Measurements from ENCODE around the gene FOXJ2.
A peak's percentile ranks its signal among the peaks of the same experiment; 100 is the strongest.
"Not testable (repeated sequence)": the region's sequence is repeated elsewhere in the genome, so short reads cannot be mapped to it uniquely, and the experiment has no call there.

The FOXJ2 gene

GRCh38 chr12:8028267-8028666 lies 4.2 kb upstream of the FOXJ2 start:
- no peaks in the 10 kb centered on the region for H3K9me3 ChIP-seq (ENCODE audit: control insufficient read depth in 2 of 2, low read length in 2 of 2)
- no peak overlapping the region for H3K27ac ChIP-seq (ENCODE audit: low read depth in 2 of 2, low read length in 2 of 2)
- H3K36me3 ChIP-seq (ENCODE audit: control insufficient read depth in 2 of 2, insufficient read depth in 2 of 2, low read length in 2 of 2) = no peaks in the 10 kb centered on the region
- peaks cover 6 to 7% of the 10 kb centered on the region in 2 donors for H3K4me1 ChIP-seq (ENCODE audit: control insufficient read depth in 2 of 2, insufficient read depth in 2 of 2, low read length in 2 of 2)
- no peak overlapping the region for H3K9ac ChIP-seq (ENCODE audit: low read depth in 1 of 2, low read length in 2 of 2)
- H3K4me3 ChIP-seq (ENCODE audit: low read length in 2 of 2) = no peak overlapping the region
- no peaks in the 10 kb centered on the region for H3K27me3 ChIP-seq (ENCODE audit: control insufficient read depth in 2 of 2, insufficient read depth in 2 of 2, low read length in 2 of 2)

- H3K4me1 ChIP-seq (ENCODE audit: control insufficient read depth in 2 of 2, insufficient read depth in 2 of 2, low read length in 2 of 2) = peaks cover 24 to 25% of the 10 kb centered on the region in 2 donors
These were observed 2.3 kb upstream of the FOXJ2 start for GRCh38 chr12:8030189-8030588.

GRCh38 chr12:8031017-8031416 lies 1.5 kb upstream of the FOXJ2 start:
- H3K4me3 ChIP-seq (ENCODE audit: low read length in 2 of 2); H3K27ac ChIP-seq (ENCODE audit: low read depth in 2 of 2, low read length in 2 of 2); H3K9ac ChIP-seq (ENCODE audit: low read depth in 1 of 2, low read length in 2 of 2); H3K9me3 ChIP-seq (ENCODE audit: control insufficient read depth in 2 of 2, low read length in 2 of 2); H3K36me3 ChIP-seq (ENCODE audit: control insufficient read depth in 2 of 2, insufficient read depth in 2 of 2, low read length in 2 of 2); H3K27me3 ChIP-seq (ENCODE audit: control insufficient read depth in 2 of 2, insufficient read depth in 2 of 2, low read length in 2 of 2): not testable (repeated sequence)
- peaks cover 26 to 28% of the 10 kb centered on the region in 2 donors for H3K4me1 ChIP-seq (ENCODE audit: control insufficient read depth in 2 of 2, insufficient read depth in 2 of 2, low read length in 2 of 2)

More at GRCh38 chr12:8030189-8030588, 2.3 kb upstream of the FOXJ2 start:
- H3K9me3 ChIP-seq (ENCODE audit: control insufficient read depth in 2 of 2, low read length in 2 of 2) = no peaks in the 10 kb centered on the region
- H3K9ac ChIP-seq (ENCODE audit: low read depth in 1 of 2, low read length in 2 of 2) = no peak overlapping the region
- H3K27me3 ChIP-seq (ENCODE audit: control insufficient read depth in 2 of 2, insufficient read depth in 2 of 2, low read length in 2 of 2) = no peaks in the 10 kb centered on the region
- H3K4me3 ChIP-seq (ENCODE audit: low read length in 2 of 2) = no peak overlapping the region
- H3K27ac ChIP-seq (ENCODE audit: low read depth in 2 of 2, low read length in 2 of 2) = no peak overlapping the region
- H3K36me3 ChIP-seq (ENCODE audit: control insufficient read depth in 2 of 2, insufficient read depth in 2 of 2, low read length in 2 of 2) = no peaks in the 10 kb centered on the region

GRCh38 chr12:8031872-8032241 lies 659 bp upstream of the FOXJ2 start:
- Histone ChIP-seq H3K9ac (ENCODE audit: low read depth in 1 of 2, low read length in 2 of 2) (peak overlapping the region; percentile 64 to 93), H3K4me3 (ENCODE audit: low read length in 2 of 2) (peak overlapping the region; percentile 76 to 80), H3K4me1 (ENCODE audit: control insufficient read depth in 2 of 2, insufficient read depth in 2 of 2, low read length in 2 of 2) (peaks cover 28 to 29% of the 10 kb centered on the region in 2 donors), H3K9me3 (ENCODE audit: control insufficient read depth in 2 of 2, low read length in 2 of 2) (no peaks in the 10 kb centered on the region), H3K27me3 (ENCODE audit: control insufficient read depth in 2 of 2, insufficient read depth in 2 of 2, low read length in 2 of 2) (no peaks in the 10 kb centered on the region), H3K27ac (ENCODE audit: low read depth in 2 of 2, low read length in 2 of 2) (peak overlapping the region; percentile 60 to 94), H3K36me3 (ENCODE audit: control insufficient read depth in 2 of 2, insufficient read depth in 2 of 2, low read length in 2 of 2) (no peaks in the 10 kb centered on the region)

- H3K27me3 ChIP-seq (ENCODE audit: control insufficient read depth in 2 of 2, insufficient read depth in 2 of 2, low read length in 2 of 2) = no peaks in the 10 kb centered on the region
- peak overlapping the region; percentile 93 to 96 for H3K9ac ChIP-seq (ENCODE audit: low read depth in 1 of 2, low read length in 2 of 2)
- peak overlapping the region; percentile 86 to 94 for H3K27ac ChIP-seq (ENCODE audit: low read depth in 2 of 2, low read length in 2 of 2)
- H3K4me1 ChIP-seq (ENCODE audit: control insufficient read depth in 2 of 2, insufficient read depth in 2 of 2, low read length in 2 of 2) = peaks cover 37 to 40% of the 10 kb centered on the region in 2 donors
- no peaks in the 10 kb centered on the region for H3K36me3 ChIP-seq (ENCODE audit: control insufficient read depth in 2 of 2, insufficient read depth in 2 of 2, low read length in 2 of 2)
- H3K4me3 ChIP-seq (ENCODE audit: low read length in 2 of 2) = peak overlapping the region; percentile 77 to 90
- no peaks in the 10 kb centered on the region for H3K9me3 ChIP-seq (ENCODE audit: control insufficient read depth in 2 of 2, low read length in 2 of 2)
These were observed 883 bp downstream of the FOXJ2 start for GRCh38 chr12:8033153-8034044.

GRCh38 chr12:8034802-8035201 lies 2.3 kb downstream of the FOXJ2 start:
- peaks cover 1% of the 10 kb centered on the region in 2 donors for H3K36me3 ChIP-seq (ENCODE audit: control insufficient read depth in 2 of 2, insufficient read depth in 2 of 2, low read length in 2 of 2)
- no peak overlapping the region for H3K27ac ChIP-seq (ENCODE audit: low read depth in 2 of 2, low read length in 2 of 2)
- H3K27me3 ChIP-seq (ENCODE audit: control insufficient read depth in 2 of 2, insufficient read depth in 2 of 2, low read length in 2 of 2) = no peaks in the 10 kb centered on the region
- peak overlapping the region; percentile 36 to 90 for H3K4me3 ChIP-seq (ENCODE audit: low read length in 2 of 2)
- H3K4me1 ChIP-seq (ENCODE audit: control insufficient read depth in 2 of 2, insufficient read depth in 2 of 2, low read length in 2 of 2) = peaks cover 48% of the 10 kb centered on the region in 2 donors
- H3K9me3 ChIP-seq (ENCODE audit: control insufficient read depth in 2 of 2, low read length in 2 of 2) = no peaks in the 10 kb centered on the region
- no peak overlapping the region for H3K9ac ChIP-seq (ENCODE audit: low read depth in 1 of 2, low read length in 2 of 2)

GRCh38 chr12:8035440-8036010 lies 3.0 kb downstream of the FOXJ2 start:
- peak overlapping the region in 1 of 2 donors; percentile 90 for H3K4me3 ChIP-seq (ENCODE audit: low read length in 2 of 2)
- H3K9me3 ChIP-seq (ENCODE audit: control insufficient read depth in 2 of 2, low read length in 2 of 2) = no peaks in the 10 kb centered on the region
- peaks cover 48% of the 10 kb centered on the region in 2 donors for H3K4me1 ChIP-seq (ENCODE audit: control insufficient read depth in 2 of 2, insufficient read depth in 2 of 2, low read length in 2 of 2)
- peaks cover 6% of the 10 kb centered on the region in 2 donors for H3K36me3 ChIP-seq (ENCODE audit: control insufficient read depth in 2 of 2, insufficient read depth in 2 of 2, low read length in 2 of 2)
- no peaks in the 10 kb centered on the region for H3K27me3 ChIP-seq (ENCODE audit: control insufficient read depth in 2 of 2, insufficient read depth in 2 of 2, low read length in 2 of 2)
- no peak overlapping the region for H3K9ac ChIP-seq (ENCODE audit: low read depth in 1 of 2, low read length in 2 of 2)
- no peak overlapping the region for H3K27ac ChIP-seq (ENCODE audit: low read depth in 2 of 2, low read length in 2 of 2)

GRCh38 chr12:8036346-8036745 lies 3.8 kb downstream of the FOXJ2 start:
- Histone ChIP-seq H3K9me3 (ENCODE audit: control insufficient read depth in 2 of 2, low read length in 2 of 2) (no peaks in the 10 kb centered on the region), H3K36me3 (ENCODE audit: control insufficient read depth in 2 of 2, insufficient read depth in 2 of 2, low read length in 2 of 2) (peaks cover 10 to 12% of the 10 kb centered on the region in 2 donors), H3K27me3 (ENCODE audit: control insufficient read depth in 2 of 2, insufficient read depth in 2 of 2, low read length in 2 of 2) (no peaks in the 10 kb centered on the region), H3K9ac (ENCODE audit: low read depth in 1 of 2, low read length in 2 of 2) (no peak overlapping the region), H3K4me3 (ENCODE audit: low read length in 2 of 2) (no peak overlapping the region), H3K4me1 (ENCODE audit: control insufficient read depth in 2 of 2, insufficient read depth in 2 of 2, low read length in 2 of 2) (peaks cover 48% of the 10 kb centered on the region in 2 donors), H3K27ac (ENCODE audit: low read depth in 2 of 2, low read length in 2 of 2) (no peak overlapping the region)

- H3K9ac ChIP-seq (ENCODE audit: low read depth in 1 of 2, low read length in 2 of 2) = no peak overlapping the region
- peaks cover 43 to 45% of the 10 kb centered on the region in 2 donors for H3K4me1 ChIP-seq (ENCODE audit: control insufficient read depth in 2 of 2, insufficient read depth in 2 of 2, low read length in 2 of 2)
- no peak overlapping the region for H3K27ac ChIP-seq (ENCODE audit: low read depth in 2 of 2, low read length in 2 of 2)
- H3K36me3 ChIP-seq (ENCODE audit: control insufficient read depth in 2 of 2, insufficient read depth in 2 of 2, low read length in 2 of 2) = peaks cover 10 to 14% of the 10 kb centered on the region in 2 donors
- H3K9me3 ChIP-seq (ENCODE audit: control insufficient read depth in 2 of 2, low read length in 2 of 2) = no peaks in the 10 kb centered on the region
- H3K27me3 ChIP-seq (ENCODE audit: control insufficient read depth in 2 of 2, insufficient read depth in 2 of 2, low read length in 2 of 2) = no peaks in the 10 kb centered on the region
- peak overlapping the region in 1 of 2 donors; percentile 15 for H3K4me3 ChIP-seq (ENCODE audit: low read length in 2 of 2)
These were observed 4.6 kb downstream of the FOXJ2 start for GRCh38 chr12:8037046-8037663.

- H3K27ac ChIP-seq (ENCODE audit: low read depth in 2 of 2, low read length in 2 of 2) = no peak overlapping the region
- H3K27me3 ChIP-seq (ENCODE audit: control insufficient read depth in 2 of 2, insufficient read depth in 2 of 2, low read length in 2 of 2) = no peaks in the 10 kb centered on the region
- peaks cover 43 to 45% of the 10 kb centered on the region in 2 donors for H3K4me1 ChIP-seq (ENCODE audit: control insufficient read depth in 2 of 2, insufficient read depth in 2 of 2, low read length in 2 of 2)
- H3K4me3 ChIP-seq (ENCODE audit: low read length in 2 of 2) = peak overlapping the region in 1 of 2 donors; percentile 21
- H3K9me3 ChIP-seq (ENCODE audit: control insufficient read depth in 2 of 2, low read length in 2 of 2) = no peaks in the 10 kb centered on the region
- H3K36me3 ChIP-seq (ENCODE audit: control insufficient read depth in 2 of 2, insufficient read depth in 2 of 2, low read length in 2 of 2) = peaks cover 16 to 19% of the 10 kb centered on the region in 2 donors
- no peak overlapping the region for H3K9ac ChIP-seq (ENCODE audit: low read depth in 1 of 2, low read length in 2 of 2)
These were observed 5.4 kb downstream of the FOXJ2 start for GRCh38 chr12:8037947-8038346.
